GM19351 (cell line): ENCODE results near the gene HACD4.
"Not testable (repeated sequence)": the region's sequence is repeated elsewhere in the genome, so short reads cannot be mapped to it uniquely, and the experiment has no call there.

Experiments
- ATAC-seq: cut with Tn5 transposase; IDR thresholded peaks from one replicate; pipeline ENCODE4 v1.9.1; 2021; ENCODE audit warnings: mild to moderate bottlenecking, moderate library complexity; ENCODE audit not compliant: unreplicated experiment

HACD4 gene

DNA sequence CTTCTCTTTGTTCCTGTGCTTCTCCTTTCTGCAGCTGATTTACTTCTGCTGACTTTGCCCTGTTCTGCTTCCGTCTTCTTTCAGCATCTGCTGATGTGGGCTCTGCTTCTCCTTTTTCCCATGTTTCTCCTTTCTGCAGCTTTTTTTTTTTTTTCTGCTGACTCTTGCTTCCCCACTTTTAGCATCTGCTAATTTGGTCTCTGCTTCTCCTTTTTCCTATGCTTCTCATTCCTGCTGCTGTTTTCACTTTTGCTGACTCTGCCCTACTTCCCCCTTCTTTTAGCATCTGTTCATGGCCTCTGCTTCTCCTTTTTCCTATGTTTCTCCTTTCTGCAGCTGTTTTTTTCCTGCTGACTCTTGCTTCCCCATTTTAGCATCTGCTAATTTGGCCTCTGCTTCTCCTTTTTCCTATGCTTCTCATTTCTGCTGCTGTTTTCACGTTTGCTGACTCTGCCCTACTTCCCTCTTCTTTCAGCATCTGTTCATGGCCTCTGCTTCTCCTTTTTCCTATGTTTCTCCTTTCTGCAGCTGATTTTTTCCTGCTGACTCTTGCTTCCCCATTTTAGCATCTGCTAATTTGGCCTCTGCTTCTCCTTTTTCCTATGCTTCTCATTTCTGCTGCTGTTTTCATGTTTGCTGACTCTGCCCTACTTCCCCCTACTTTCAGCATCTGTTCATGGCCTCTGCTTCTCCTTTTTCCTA, 58.0 kb downstream of the HACD4 start:
- ATAC-seq, result not testable (repeated sequence)

DNA sequence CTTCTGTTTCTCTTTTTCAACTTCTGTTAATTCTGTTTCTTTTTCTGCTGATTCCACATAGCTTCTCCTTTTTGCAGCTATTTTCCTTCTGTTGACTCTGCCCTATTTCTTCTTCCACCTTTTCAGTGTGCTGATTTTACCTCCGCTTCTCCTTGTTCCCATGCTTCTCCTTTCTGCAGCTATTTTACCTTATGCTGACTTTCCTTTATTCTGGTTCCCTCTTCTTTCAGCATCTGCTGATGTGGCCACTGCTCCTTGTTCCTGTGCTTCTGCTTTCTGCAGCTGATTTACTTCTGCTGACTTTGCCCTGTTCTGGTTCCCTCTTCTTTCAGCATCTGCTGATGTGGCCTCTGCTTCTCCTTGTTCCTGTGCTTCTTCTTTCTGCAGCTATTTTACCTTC, 58.8 kb downstream of the HACD4 start:
- no peak for ATAC-seq

DNA sequence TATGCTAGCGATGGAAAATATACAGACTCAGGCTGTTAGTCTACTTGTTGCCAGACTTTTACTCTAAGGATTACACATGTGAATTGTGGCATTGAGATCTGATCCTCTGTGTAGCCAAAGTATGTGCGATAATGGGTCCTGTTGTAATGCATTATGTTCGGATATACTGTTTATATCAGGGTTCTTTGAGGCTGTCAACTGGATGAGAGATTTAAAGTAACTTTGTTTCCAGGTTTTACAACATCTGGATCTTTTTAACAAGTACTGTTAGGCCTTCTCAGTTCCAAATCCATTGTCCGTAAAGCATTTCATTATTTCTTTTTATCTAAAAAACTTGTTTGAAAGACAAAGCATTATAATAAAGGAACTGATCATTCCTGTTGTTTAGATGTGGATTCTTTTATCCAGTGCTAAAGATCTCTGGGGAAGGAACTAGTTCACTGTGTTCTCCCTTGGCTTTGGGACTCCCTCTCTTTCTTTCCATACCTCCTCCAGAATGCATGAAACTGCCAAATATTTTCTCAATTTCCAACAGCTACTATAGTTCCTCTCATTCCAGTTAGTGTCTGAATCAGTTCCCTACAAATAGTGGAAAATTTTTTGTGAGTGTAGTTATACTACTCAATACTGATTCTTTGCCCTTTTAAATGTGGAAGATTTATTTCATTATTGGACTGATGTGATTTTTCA, 68.8 kb downstream of the HACD4 start:
- no peak for ATAC-seq

DNA sequence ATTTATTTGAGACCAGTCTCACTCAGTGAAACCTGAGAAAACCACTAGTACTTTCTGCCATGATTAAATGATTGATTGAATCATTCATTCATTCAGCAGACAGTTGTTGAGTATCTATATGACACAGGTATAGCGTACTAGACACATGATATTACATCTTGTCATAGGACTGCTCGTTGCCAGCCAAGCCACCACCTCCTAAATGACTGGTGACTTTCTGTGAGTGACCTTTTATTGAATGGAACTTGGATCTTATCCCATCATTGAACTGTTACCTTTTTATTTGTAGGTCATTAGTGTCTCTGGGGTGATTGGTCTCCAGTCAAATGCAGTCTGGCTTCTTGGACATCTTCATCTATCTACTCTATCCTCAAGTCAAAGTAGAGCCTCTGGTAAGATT, 80.7 kb downstream of the HACD4 start:
- ATAC-seq, result no peak
